WTC11 (cell line): ENCODE results near the gene KIF6.

Experiments used
- ATF1 ChIP-seq: sonication (generic); formaldehyde crosslinking; IDR thresholded peaks from 2 replicates; pipeline ENCODE4 v1.8.1; 2023; ENCODE audit warnings: mild to moderate bottlenecking, moderate library complexity, missing genetic modification reagents
- CTCF ChIP-seq: fragments of 200-600 bp; IDR thresholded peaks from 2 replicates; pipeline ENCODE4 v1.8.0; 2022; ENCODE audit warnings: antibody characterized with exemption
- NR1H2 ChIP-seq: sonication (generic); formaldehyde crosslinking; IDR thresholded peaks from 2 replicates; pipeline ENCODE4 v1.9.0; 2021; ENCODE audit warnings: mild to moderate bottlenecking, moderate library complexity, missing genetic modification reagents
- PRDM15 ChIP-seq: sonication (generic); formaldehyde crosslinking; IDR thresholded peaks from 2 replicates; pipeline ENCODE4 v1.8.0; 2022; ENCODE audit warnings: missing genetic modification reagents
- RELA ChIP-seq: sonication (generic); formaldehyde crosslinking; IDR thresholded peaks from 2 replicates; pipeline ENCODE4 v1.8.1; 2022; ENCODE audit warnings: missing genetic modification reagents, mild to moderate bottlenecking, borderline replicate concordance
- STAT6 ChIP-seq: sonication (generic); formaldehyde crosslinking; conservative IDR thresholded peaks from 2 replicates; pipeline ENCODE4 v1.8.1; 2023; ENCODE audit warnings: mild to moderate bottlenecking, low read depth, missing genetic modification reagents, moderate library complexity
- TP53 ChIP-seq: sonication (generic); formaldehyde crosslinking; IDR thresholded peaks from 2 replicates; pipeline ENCODE4 v1.8.1; 2023; ENCODE audit warnings: mild to moderate bottlenecking, missing genetic modification reagents
- ZBTB21 ChIP-seq: sonication (generic); formaldehyde crosslinking; IDR thresholded peaks from 2 replicates; pipeline ENCODE4 v1.8.1; 2023; ENCODE audit warnings: mild to moderate bottlenecking, missing genetic modification reagents, borderline replicate concordance
- ZNF396 ChIP-seq: fragments of 250-450 bp; sonication (Bioruptor Pico); IDR thresholded peaks from 2 replicates; pipeline ENCODE4 v1.8.0; 2021; ENCODE audit warnings: mild to moderate bottlenecking, moderate library complexity, borderline replicate concordance
- ZNF423 ChIP-seq: fragments of 250-450 bp; sonication (Bioruptor Pico); IDR thresholded peaks from 2 replicates; pipeline ENCODE4 v2.1.2; 2022; ENCODE audit warnings: mild to moderate bottlenecking, moderate library complexity
- TF ChIP-seq, protein P1 (sequence below): sonication (generic); formaldehyde crosslinking; IDR thresholded peaks from 2 replicates; pipeline ENCODE4 v1.8.0; 2022; ENCODE audit warnings: mild to moderate bottlenecking, missing genetic modification reagents

DNA sequence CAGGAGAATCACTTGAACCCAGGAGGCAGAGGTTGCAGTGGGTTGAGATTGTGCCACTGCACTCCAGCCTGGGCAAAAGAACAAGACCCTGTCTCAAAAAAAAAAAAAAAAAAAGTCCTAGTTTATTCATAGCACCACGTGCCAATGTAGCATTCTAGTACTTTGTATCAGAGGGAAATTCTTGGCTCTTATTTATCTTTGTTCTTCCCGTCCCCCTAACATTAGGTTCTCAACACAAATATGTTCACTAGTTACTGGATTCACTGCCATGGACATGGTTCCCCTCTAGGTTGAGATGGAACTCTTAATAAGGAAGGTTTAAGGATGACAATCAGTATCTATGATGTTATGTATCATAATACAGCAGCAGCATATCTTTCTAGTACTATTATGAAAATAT, 178.5 kb downstream of the KIF6 start:
- TF ChIP-seq CTCF (no peak), ZNF396 (no peak), TP53 (no peak), ATF1 (CRISPR knock-in tag) (no peak), STAT6 (CRISPR knock-in tag) (no peak), ZBTB21 (CRISPR knock-in tag) (no peak), NR1H2 (CRISPR knock-in tag) (no peak), RELA (no peak), PRDM15 (CRISPR knock-in tag) (no peak), ZNF423 (CRISPR knock-in tag) (no peak)
- TF ChIP-seq, protein P1, sequence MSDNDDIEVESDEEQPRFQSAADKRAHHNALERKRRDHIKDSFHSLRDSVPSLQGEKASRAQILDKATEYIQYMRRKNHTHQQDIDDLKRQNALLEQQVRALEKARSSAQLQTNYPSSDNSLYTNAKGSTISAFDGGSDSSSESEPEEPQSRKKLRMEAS, result no peak
